Measurements from ENCODE around the gene FAM89B.

FAM89B gene

GRCh38 chr11:65524741-65525545 lies 47.4 kb upstream of the FAM89B start, which contains the start of gene SCYL1:
Gene SCYL1, plus strand, starts transcription at chr11:65525083. Its CDS starts 71 bp downstream, at chr11:65525154.
- H3K36me3 ChIP-seq (replicated peaks; ENCODE audit: insufficient read depth, low read length): no peaks in the 10 kb centered on the region
- peak within 1 kb of the TSS; percentile 100 for H3K4me3 ChIP-seq (ENCODE audit: low read length)
- H4K20me1 ChIP-seq (ENCODE audit: insufficient read depth, low read length): no peaks in the 10 kb centered on the region
- TF ChIP-seq EZH2phosphoT487 (IDR thresholded peaks at IDR 0.05; ENCODE audit: low read length) (no peak), CTCF (IDR thresholded peaks at IDR 0.05; ENCODE audit: low read length) (no peak), EZH2 (optimal IDR thresholded peaks at IDR 0.05; ENCODE audit: low read depth, low read length) (no peak)
- peak within 1 kb of the TSS; percentile 29; the same call in 1 of the 2 replicates for H3K27ac ChIP-seq (ENCODE audit: low read length)
- H3K4me1 ChIP-seq (ENCODE audit: low read length): peaks cover 9% of the 10 kb centered on the region
- peak within 1 kb of the TSS; percentile 96 for H3K9ac ChIP-seq (ENCODE audit: low read length)
- peak within 1 kb of the TSS; percentile 97 for H3K4me2 ChIP-seq (ENCODE audit: low read depth, low read length)
- no peaks in the 10 kb centered on the region for H3K27me3 ChIP-seq (replicated peaks; ENCODE audit: insufficient read depth, low read length)
- peaks cover 28% of the 10 kb centered on the region for H3K79me2 ChIP-seq (ENCODE audit: low read length)
- no peaks in the 10 kb centered on the region for H3K9me2 ChIP-seq (replicated peaks; ENCODE audit: insufficient read depth, low read length)
- DNase-seq: peak; percentile 68
- H3F3A ChIP-seq (ENCODE audit: insufficient read depth, low read length): no peaks in the 10 kb centered on the region
- no peaks in the 10 kb centered on the region for H3K9me3 ChIP-seq (replicated peaks; ENCODE audit: insufficient read depth, low read length)
- H2AFZ ChIP-seq (ENCODE audit: low read length): peak within 1 kb of the TSS; percentile 83

- Histone ChIP-seq H3K79me2 (ENCODE audit: low read length) (peaks cover 28% of the 10 kb centered on the region), H3K36me3 (replicated peaks; ENCODE audit: insufficient read depth, low read length) (no peaks in the 10 kb centered on the region), H3K4me2 (ENCODE audit: low read depth, low read length) (peak overlapping the region; percentile 97), H3K4me3 (ENCODE audit: low read length) (peak overlapping the region; percentile 100), H2AFZ (ENCODE audit: low read length) (peak overlapping the region; percentile 83; the same call in 1 of the 2 replicates), H3K9me2 (replicated peaks; ENCODE audit: insufficient read depth, low read length) (no peaks in the 10 kb centered on the region), H3K4me1 (ENCODE audit: low read length) (peaks cover 9% of the 10 kb centered on the region), H3K9ac (ENCODE audit: low read length) (peak overlapping the region; percentile 96), H4K20me1 (ENCODE audit: insufficient read depth, low read length) (no peaks in the 10 kb centered on the region), H3K27me3 (replicated peaks; ENCODE audit: insufficient read depth, low read length) (no peaks in the 10 kb centered on the region), H3F3A (ENCODE audit: insufficient read depth, low read length) (no peaks in the 10 kb centered on the region), H3K9me3 (replicated peaks; ENCODE audit: insufficient read depth, low read length) (no peaks in the 10 kb centered on the region), H3K27ac (ENCODE audit: low read length) (peak overlapping the region; percentile 29; the same call in 1 of the 2 replicates)
- TF ChIP-seq CTCF (IDR thresholded peaks at IDR 0.05; ENCODE audit: low read length): no peak
- TF ChIP-seq EZH2phosphoT487 (IDR thresholded peaks at IDR 0.05; ENCODE audit: low read length): no peak
- no peak for TF ChIP-seq EZH2 (optimal IDR thresholded peaks at IDR 0.05; ENCODE audit: low read depth, low read length)
- DNase-seq: no peak
Measured at GRCh38 chr11:65525546-65526480, 46.5 kb upstream of the FAM89B start.

- H3K9me3 ChIP-seq (replicated peaks; ENCODE audit: insufficient read depth, low read length): no peaks in the 10 kb centered on the region
- H3K9me2 ChIP-seq (replicated peaks; ENCODE audit: insufficient read depth, low read length): no peaks in the 10 kb centered on the region
- DNase-seq: no peak
- peaks cover 28% of the 10 kb centered on the region for H3K79me2 ChIP-seq (ENCODE audit: low read length)
- no peak overlapping the region for H3K27ac ChIP-seq (ENCODE audit: low read length)
- H3K9ac ChIP-seq (ENCODE audit: low read length): no peak overlapping the region
- no peaks in the 10 kb centered on the region for H4K20me1 ChIP-seq (ENCODE audit: insufficient read depth, low read length)
- H3K4me3 ChIP-seq (ENCODE audit: low read length): no peak overlapping the region
- no peaks in the 10 kb centered on the region for H3K27me3 ChIP-seq (replicated peaks; ENCODE audit: insufficient read depth, low read length)
- TF ChIP-seq CTCF (IDR thresholded peaks at IDR 0.05; ENCODE audit: low read length) (no peak), EZH2phosphoT487 (IDR thresholded peaks at IDR 0.05; ENCODE audit: low read length) (no peak), EZH2 (optimal IDR thresholded peaks at IDR 0.05; ENCODE audit: low read depth, low read length) (no peak)
- peaks cover 9% of the 10 kb centered on the region for H3K4me1 ChIP-seq (ENCODE audit: low read length)
- no peak overlapping the region; the same call in 1 of the 2 replicates for H3K4me2 ChIP-seq (ENCODE audit: low read depth, low read length)
- H2AFZ ChIP-seq (ENCODE audit: low read length): no peak overlapping the region
- no peaks in the 10 kb centered on the region for H3K36me3 ChIP-seq (replicated peaks; ENCODE audit: insufficient read depth, low read length)
- H3F3A ChIP-seq (ENCODE audit: insufficient read depth, low read length): no peaks in the 10 kb centered on the region
Measured at GRCh38 chr11:65526744-65527143, 45.6 kb upstream of the FAM89B start.

Measured in MM.1S (cell line).